Limb (tissue), 2 donors: ENCODE data around the gene SUSD6.
"Not testable (repeated sequence)": the region's sequence is repeated elsewhere in the genome, so short reads cannot be mapped to it uniquely, and the experiment has no call there.

Experiments
- DNase-seq, 2 donors: peaks; one replicate each; pipeline ENCODE4 v3.0.0-alpha.2; 2016; ENCODE audit errors: extremely low spot score in 2 of 2

SUSD6 gene

GRCh38 chr14:69693801-69694729 is 82.7 kb downstream of the SUSD6 start:
- DNase-seq, result no peak

DNA sequence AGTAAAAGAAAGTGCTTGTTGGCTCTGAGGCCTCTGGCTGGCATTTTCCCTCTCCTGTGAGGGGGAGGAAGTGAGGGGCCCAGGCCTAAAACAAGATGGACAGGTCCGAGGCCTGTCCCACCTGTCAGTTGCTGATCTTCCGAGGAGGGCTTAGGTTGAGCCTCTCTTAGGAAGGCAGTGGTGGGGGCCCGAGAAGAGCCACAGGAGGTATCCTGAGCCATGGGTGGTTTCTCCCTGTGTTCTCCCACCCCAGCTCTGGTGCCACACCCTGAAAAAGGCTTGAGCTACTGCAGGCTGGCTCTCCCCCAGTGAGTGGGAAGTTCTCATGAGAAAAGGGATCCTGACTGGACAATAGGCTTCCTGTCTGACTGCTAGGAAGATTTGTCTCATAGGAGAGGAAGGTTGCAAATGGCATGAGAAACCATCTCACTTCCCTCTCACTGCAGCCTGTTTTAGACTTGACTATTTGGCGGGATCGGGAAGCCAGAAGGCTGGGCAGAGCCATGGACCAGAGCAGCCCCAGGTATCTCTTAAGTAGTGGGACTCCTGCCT is 83.4 kb downstream of the SUSD6 start:
- DNase-seq, result no peak

DNA sequence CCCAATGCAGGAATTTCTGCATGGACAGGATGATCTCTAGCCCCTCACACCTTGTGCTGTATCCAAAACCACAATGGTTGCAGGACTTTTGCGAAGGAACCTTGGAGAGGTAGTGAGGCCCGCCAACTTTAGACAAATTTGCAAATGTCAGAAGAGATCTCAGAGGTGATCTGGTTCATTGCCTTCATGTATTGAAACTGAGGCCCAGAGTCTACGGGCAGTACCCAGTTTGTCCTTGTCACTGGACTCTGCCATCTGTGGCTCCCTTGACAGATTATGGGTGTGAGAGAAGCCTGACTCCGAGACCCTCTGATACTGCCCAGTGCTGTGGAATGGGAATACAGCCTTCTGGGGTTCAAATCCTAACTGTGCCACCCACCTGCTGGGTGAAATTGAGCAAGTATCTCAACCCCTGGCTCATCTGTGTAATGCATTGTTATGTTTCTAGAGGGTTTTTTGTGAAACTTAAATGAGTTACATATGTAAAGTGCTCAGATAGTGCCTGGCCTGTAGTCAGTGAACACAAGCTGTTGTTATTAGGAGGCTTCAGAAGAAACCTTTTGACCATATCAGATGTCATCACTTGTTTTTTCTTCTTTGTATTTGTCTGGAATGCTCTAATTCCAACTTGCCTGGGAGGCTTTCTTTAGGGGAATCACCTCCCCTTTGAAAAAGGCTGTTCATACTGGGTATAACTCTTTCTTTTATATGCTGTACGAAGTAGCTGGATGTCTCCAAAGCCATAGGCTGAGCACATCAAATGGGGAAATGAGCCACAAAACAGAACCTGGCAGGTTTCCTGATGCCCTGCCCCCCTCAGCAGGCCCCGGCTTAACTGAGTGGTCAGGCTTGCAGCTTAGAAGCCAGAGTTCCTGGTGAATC is 84.2 kb downstream of the SUSD6 start:
- no peak for DNase-seq

- DNase-seq, result no peak
These were observed 84.8 kb downstream of the SUSD6 start for GRCh38 chr14:69696204-69696527.

- DNase-seq, result no peak
These were observed 85.5 kb downstream of the SUSD6 start for GRCh38 chr14:69696633-69697557.

- no peak for DNase-seq
These were observed 87.2 kb downstream of the SUSD6 start for GRCh38 chr14:69698572-69698971.

- not testable (repeated sequence) for DNase-seq
These were observed 87.8 kb downstream of the SUSD6 start for GRCh38 chr14:69699243-69699642.

- DNase-seq, result no peak
These were observed 88.4 kb downstream of the SUSD6 start for GRCh38 chr14:69699748-69700303.

GRCh38 chr14:69700575-69700974 is 89.2 kb downstream of the SUSD6 start:
- no peak for DNase-seq

GRCh38 chr14:69701291-69701690 is 89.9 kb downstream of the SUSD6 start:
- DNase-seq, result no peak

DNA sequence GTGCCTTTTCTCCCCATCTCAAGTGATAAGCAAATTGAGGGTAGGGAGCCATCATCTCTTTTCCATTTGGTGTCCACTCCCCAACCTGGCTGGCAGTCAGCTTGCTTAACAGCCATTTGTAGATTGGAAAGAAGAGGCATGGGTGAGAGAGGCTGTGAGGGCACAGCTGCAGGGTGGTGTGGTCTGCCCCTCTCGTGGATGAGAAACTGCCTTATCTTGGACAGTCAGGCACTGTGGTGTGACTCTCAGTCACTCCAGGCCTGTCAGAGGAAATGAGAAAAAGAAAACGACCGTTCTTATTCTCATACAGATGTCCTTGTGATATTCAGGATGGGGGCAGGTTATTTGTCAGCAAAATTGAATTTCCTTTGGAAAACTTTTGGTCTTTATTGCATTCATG is 90.5 kb downstream of the SUSD6 start:
- DNase-seq, result no peak

GRCh38 chr14:69703047-69704039 is 91.9 kb downstream of the SUSD6 start:
- DNase-seq, result no peak

GRCh38 chr14:69704319-69704718 is 92.9 kb downstream of the SUSD6 start:
- no peak for DNase-seq

- no peak for DNase-seq
These were observed 94.3 kb downstream of the SUSD6 start for GRCh38 chr14:69705706-69706105.

- DNase-seq, result no peak
These were observed 96.7 kb downstream of the SUSD6 start for GRCh38 chr14:69708049-69708448.

- DNase-seq, result peak in 1 of 2 donors; percentile 50
These were observed 97.5 kb downstream of the SUSD6 start for GRCh38 chr14:69708586-69709560.

- no peak for DNase-seq
These were observed 99.0 kb downstream of the SUSD6 start for GRCh38 chr14:69710378-69710777.

DNA sequence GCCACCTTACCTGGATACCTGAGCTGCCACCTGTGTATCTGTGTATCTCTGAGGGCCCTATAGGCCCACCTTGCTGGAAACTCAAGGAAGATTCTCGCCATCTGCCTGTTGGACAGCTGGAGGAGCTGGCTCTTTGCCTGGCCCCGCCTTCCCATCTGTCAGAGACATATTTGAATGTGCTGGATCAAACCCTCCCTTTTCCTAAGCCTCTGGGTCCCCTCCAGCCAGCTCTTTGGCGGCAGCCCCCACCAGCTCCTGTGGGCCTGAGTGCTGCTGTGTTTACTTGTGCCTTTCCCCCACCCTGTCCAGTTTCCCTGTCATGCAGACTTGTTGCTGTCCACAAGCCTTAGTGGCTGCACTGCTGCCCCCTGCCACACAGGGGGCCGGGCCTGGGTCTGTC is 99.7 kb downstream of the SUSD6 start:
- peak; percentile 72 to 84 for DNase-seq
